Osteoblast (primary cell): Measurements from ENCODE around the gene FNDC3B. TPM values are rescaled to one million over a fixed set of nuclear protein-coding genes. Genes with fewer than 3 reads are reported as not detected.

Experiments used
- DNase-seq: peaks from one replicate; pipeline ENCODE4 v3.0.0; 2011; ENCODE audit warnings: low spot score, mixed read lengths; ENCODE audit not compliant: insufficient read length; ENCODE audit errors: missing footprints
- H2AFZ ChIP-seq: 2 replicates; pipeline ENCODE4 v1.6.0; 2011; ENCODE audit warnings: mild to moderate bottlenecking, low read length
- H3K27ac ChIP-seq: 2 replicates; pipeline ENCODE4 v1.5.1; 2011; ENCODE audit warnings: mild to moderate bottlenecking, low read depth, low read length, moderate library complexity
- H3K27me3 ChIP-seq: 2 replicates; pipeline ENCODE4 v1.6.0; 2012; ENCODE audit warnings: mild to moderate bottlenecking, control low read depth, inconsistent platforms, low read length, moderate library complexity; ENCODE audit not compliant: insufficient read depth
- H3K36me3 ChIP-seq: 2 replicates; pipeline ENCODE4 v1.5.1; 2011; ENCODE audit warnings: mild to moderate bottlenecking, low read length, control low read depth, moderate library complexity; ENCODE audit not compliant: insufficient read depth
- H3K4me1 ChIP-seq: 2 replicates; pipeline ENCODE4 v1.5.1; 2011; ENCODE audit warnings: mild to moderate bottlenecking, low read length, control low read depth, moderate library complexity; ENCODE audit not compliant: insufficient read depth
- H3K4me2 ChIP-seq: 2 replicates; pipeline ENCODE4 v1.6.0; 2011; ENCODE audit warnings: mild to moderate bottlenecking, low read length; ENCODE audit not compliant: insufficient read depth
- H3K4me3 ChIP-seq: fragments of 200-600 bp; sonication (generic); 3 replicates; pipeline ENCODE4 v1.5.1; 2012; ENCODE audit warnings: mild to moderate bottlenecking, low read length, inconsistent platforms; ENCODE audit not compliant: insufficient read depth
- H3K79me2 ChIP-seq: 2 replicates; pipeline ENCODE4 v1.6.0; 2012; ENCODE audit warnings: mild to moderate bottlenecking, low read length, control low read depth, inconsistent platforms; ENCODE audit not compliant: insufficient read depth
- H3K9me3 ChIP-seq: 2 replicates; pipeline ENCODE4 v1.5.1; 2011; ENCODE audit warnings: low read depth, low read length, control low read depth
- H4K20me1 ChIP-seq: 2 replicates; pipeline ENCODE4 v1.6.0; 2012; ENCODE audit warnings: mild to moderate bottlenecking, low read length, control low read depth; ENCODE audit not compliant: insufficient read depth
- CTCF ChIP-seq: IDR thresholded peaks from 2 replicates; pipeline ENCODE4 v1.5.1; 2011; ENCODE audit warnings: mild to moderate bottlenecking, low read depth, low read length, moderate library complexity; ENCODE audit errors: extremely low read depth
- total RNA-seq: library from RNA; depleted of rRNA; stranded (reverse); fragments of >200 nt; gene quantifications from 2 replicates; pipeline ENCODE4 v1.2.3, GENCODE V29; 2012

FNDC3B gene
- total RNA-seq, 1 donor: 179 TPM

- no peak overlapping the region for H3K4me2 ChIP-seq
- peak overlapping the region; percentile 18 for H3K27ac ChIP-seq
- H3K9me3 ChIP-seq: no peaks in the 10 kb centered on the region
- peaks cover 95% of the 10 kb centered on the region for H3K79me2 ChIP-seq
- H3K4me3 ChIP-seq: no peak overlapping the region
- no peaks in the 10 kb centered on the region for H3K27me3 ChIP-seq
- H3K36me3 ChIP-seq: no peaks in the 10 kb centered on the region
- no peak overlapping the region for H2AFZ ChIP-seq
- H3K4me1 ChIP-seq: peaks cover 46% of the 10 kb centered on the region
- H4K20me1 ChIP-seq: peaks cover 77% of the 10 kb centered on the region
- TF ChIP-seq CTCF: peak; percentile 9
- DNase-seq: peak; percentile 41
Measured at GRCh38 chr3:172094621-172095557, 55.5 kb downstream of the FNDC3B start.

DNA sequence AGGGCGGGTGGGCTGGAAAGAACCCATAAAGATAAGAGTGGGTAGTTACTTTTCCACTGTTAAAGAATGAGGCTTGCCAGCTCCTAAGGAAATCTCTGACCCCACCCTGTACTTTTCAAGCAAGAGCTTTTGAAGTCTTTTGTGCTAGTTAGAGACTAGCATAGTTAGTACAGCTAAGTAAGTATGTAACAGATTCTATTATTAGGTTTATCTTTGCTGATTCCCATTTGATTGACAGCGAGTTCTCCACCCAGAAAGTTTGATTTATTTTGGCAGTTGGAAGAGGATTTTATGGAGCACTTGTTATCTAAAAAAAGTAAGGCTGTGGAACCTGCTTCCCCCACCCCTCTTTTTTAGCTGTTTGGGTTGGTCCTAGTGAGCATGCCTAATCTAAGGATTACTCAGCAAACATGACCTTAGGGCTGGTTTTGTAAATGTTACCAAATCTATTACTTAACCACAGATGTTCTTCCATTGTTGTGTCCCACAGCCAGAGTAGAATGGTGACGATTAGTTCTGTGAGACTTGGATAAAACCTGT, 57.6 kb downstream of the FNDC3B start:
- Histone ChIP-seq H3K36me3 (no peaks in the 10 kb centered on the region), H3K79me2 (peaks cover 96% of the 10 kb centered on the region), H4K20me1 (peaks cover 71% of the 10 kb centered on the region), H3K9me3 (no peaks in the 10 kb centered on the region), H2AFZ (no peak overlapping the region), H3K4me2 (peak overlapping the region; percentile 20), H3K4me3 (no peak overlapping the region), H3K4me1 (peaks cover 41% of the 10 kb centered on the region), H3K27ac (peak overlapping the region; percentile 24), H3K27me3 (no peaks in the 10 kb centered on the region)
- DNase-seq: peak; percentile 76
- no peak for TF ChIP-seq CTCF

- H3K36me3 ChIP-seq: no peaks in the 10 kb centered on the region
- H4K20me1 ChIP-seq: peaks cover 71% of the 10 kb centered on the region
- H3K9me3 ChIP-seq: no peaks in the 10 kb centered on the region
- H3K27me3 ChIP-seq: no peaks in the 10 kb centered on the region
- no peak overlapping the region for H3K4me3 ChIP-seq
- no peak for DNase-seq
- H3K79me2 ChIP-seq: peaks cover 96% of the 10 kb centered on the region
- TF ChIP-seq CTCF: no peak
- H3K4me1 ChIP-seq: peaks cover 41% of the 10 kb centered on the region
- H3K4me2 ChIP-seq: no peak overlapping the region
- H2AFZ ChIP-seq: no peak overlapping the region
- H3K27ac ChIP-seq: no peak overlapping the region
Measured at GRCh38 chr3:172097585-172097984, 58.2 kb downstream of the FNDC3B start.
